ENCODE data around the gene ACAD8. TPM values are rescaled to one million over a fixed set of nuclear protein-coding genes. Genes with fewer than 3 reads are reported as not detected.

Gene ACAD8
- total and polyA plus RNA-seq, 2 of the 4 experiments (the other 2 are of a cell fraction) = 11.1 to 21.2 TPM

- Histone ChIP-seq H4K8ac (ENCODE audit: low read depth in 2 of 2, low read length in 2 of 2) (no peak overlapping the region), H2AFZ (replicated peaks; ENCODE audit: low read length, poor library complexity) (no peak overlapping the region), H3K9me3 (ENCODE audit: control insufficient read depth, insufficient read depth, low read length) (no peaks in the 10 kb centered on the region), H3K9ac (ENCODE audit: low read depth, low read length) (no peak overlapping the region), H2AK5ac (ENCODE audit: low read depth, low read length) (no peak overlapping the region), H3K79me1 (ENCODE audit: low read depth in 1 of 2, low read length in 2 of 2) (peaks cover 20 to 74% of the 10 kb centered on the region in 2 experiments), H2BK5ac (ENCODE audit: low read depth, low read length, poor library complexity, severe bottlenecking) (no peak overlapping the region), H4K5ac (ENCODE audit: low read depth, low read length) (no peak overlapping the region), H3K27me3 (ENCODE audit: control insufficient read depth, insufficient read depth, low read length) (no peaks in the 10 kb centered on the region), H3K18ac (ENCODE audit: low read depth, low read length) (no peak overlapping the region), H3K4me1 (ENCODE audit: control insufficient read depth, insufficient read depth, low read length) (peaks cover 2% of the 10 kb centered on the region; the same call in 1 of the 2 replicates), H3K4me3 (ENCODE audit: insufficient read depth, low read depth, low read length) (no peak overlapping the region), H2BK15ac (ENCODE audit: low read depth, low read length) (no peak overlapping the region), H2AK9ac (replicated peaks; ENCODE audit: low read depth, low read length, poor library complexity) (no peak overlapping the region), H3K4ac (ENCODE audit: low read depth, low read length) (no peak overlapping the region), H2BK120ac (ENCODE audit: low read depth, low read length) (no peak overlapping the region), H3K27ac (ENCODE audit: insufficient read depth, low read length) (no peak overlapping the region), H3K36me3 (ENCODE audit: control insufficient read depth, insufficient read depth, low read length) (peaks cover 5% of the 10 kb centered on the region), H4K91ac (ENCODE audit: insufficient read depth, low read depth, low read length) (no peak overlapping the region), H4K20me1 (ENCODE audit: insufficient read depth, low read length) (peaks cover 41% of the 10 kb centered on the region), H3K14ac (replicated peaks; ENCODE audit: low read depth, low read length) (no peak overlapping the region), H3K23ac (ENCODE audit: low read depth, low read length) (no peak overlapping the region), H3K56ac (ENCODE audit: extremely low read depth, insufficient read depth, low read length) (no peak overlapping the region), H2BK20ac (ENCODE audit: low read depth, low read length) (no peak overlapping the region), H3K4me2 (ENCODE audit: low read depth, low read length) (no peak overlapping the region), H3K9me1 (ENCODE audit: insufficient read depth, low read length) (peaks cover 18% of the 10 kb centered on the region)
- ChIA-PET POLR2A (ENCODE audit: unreplicated experiment) (no interaction called here), CTCF (no interaction called here)
- intact Hi-C loops (cut with micrococcal nuclease) (no loop called here), dilution Hi-C loops (cut with HindIII; ENCODE audit: low sequenced_read_pairs, unreplicated experiment) (no loop called here), in situ Hi-C loops (cut with MboI; ENCODE audit: low sequenced_read_pairs) (no loop called here)
- no TSS peak for BruUV-seq (replicated peaks)
- DNase-seq = no peak
- ATAC-seq (ENCODE audit: low read depth) = no peak
- WGBS, 2 experiments (ENCODE audit: extremely low coverage in 2 of 2, insufficient read length in 1 of 2) = no CpG with 5 or more reads among the region's 4 CpGs
- TF ChIP-seq SMC3 (IDR thresholded peaks at IDR 0.05; ENCODE audit: low read depth, low read length) = no peak
- no peak for TF ChIP-seq MAFK (IDR thresholded peaks at IDR 0.05; ENCODE audit: low read depth, low read length)
- no peak for TF ChIP-seq CEBPB (IDR thresholded peaks at IDR 0.05; ENCODE audit: low read depth, low read length)
- TF ChIP-seq CHD1 (IDR thresholded peaks at IDR 0.05; ENCODE audit: low read depth, low read length) = no peak
- TF ChIP-seq MAZ (IDR thresholded peaks at IDR 0.05; ENCODE audit: borderline replicate concordance, low read depth, low read length) = no peak
- TF ChIP-seq FOS (IDR thresholded peaks at IDR 0.05; ENCODE audit: low read depth, low read length) = no peak
- TF ChIP-seq, protein P1, sequence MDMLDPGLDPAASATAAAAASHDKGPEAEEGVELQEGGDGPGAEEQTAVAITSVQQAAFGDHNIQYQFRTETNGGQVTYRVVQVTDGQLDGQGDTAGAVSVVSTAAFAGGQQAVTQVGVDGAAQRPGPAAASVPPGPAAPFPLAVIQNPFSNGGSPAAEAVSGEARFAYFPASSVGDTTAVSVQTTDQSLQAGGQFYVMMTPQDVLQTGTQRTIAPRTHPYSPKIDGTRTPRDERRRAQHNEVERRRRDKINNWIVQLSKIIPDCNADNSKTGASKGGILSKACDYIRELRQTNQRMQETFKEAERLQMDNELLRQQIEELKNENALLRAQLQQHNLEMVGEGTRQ (IDR thresholded peaks at IDR 0.05; ENCODE audit: low read depth, low read length) = no peak
- TF ChIP-seq BHLHE40 (IDR thresholded peaks at IDR 0.05; ENCODE audit: low read depth, low read length) = no peak
- no peak for TF ChIP-seq RFX5 (IDR thresholded peaks at IDR 0.05; ENCODE audit: low read depth, low read length)
- no peak for TF ChIP-seq CTCF (conservative IDR thresholded peaks at IDR 0.05; ENCODE audit: low read depth, low read length)
- no peak for TF ChIP-seq POLR2A (IDR thresholded peaks at IDR 0.05; ENCODE audit: low read depth, low read length)
- TF ChIP-seq RAD21 (IDR thresholded peaks at IDR 0.05; ENCODE audit: low read length) = no peak
- TF ChIP-seq NFE2L2 (IDR thresholded peaks at IDR 0.05; ENCODE audit: low read depth, low read length) = no peak
- no peak for TF ChIP-seq MXI1 (IDR thresholded peaks at IDR 0.05; ENCODE audit: borderline replicate concordance, low read depth, low read length)
- TF ChIP-seq, protein P2, sequence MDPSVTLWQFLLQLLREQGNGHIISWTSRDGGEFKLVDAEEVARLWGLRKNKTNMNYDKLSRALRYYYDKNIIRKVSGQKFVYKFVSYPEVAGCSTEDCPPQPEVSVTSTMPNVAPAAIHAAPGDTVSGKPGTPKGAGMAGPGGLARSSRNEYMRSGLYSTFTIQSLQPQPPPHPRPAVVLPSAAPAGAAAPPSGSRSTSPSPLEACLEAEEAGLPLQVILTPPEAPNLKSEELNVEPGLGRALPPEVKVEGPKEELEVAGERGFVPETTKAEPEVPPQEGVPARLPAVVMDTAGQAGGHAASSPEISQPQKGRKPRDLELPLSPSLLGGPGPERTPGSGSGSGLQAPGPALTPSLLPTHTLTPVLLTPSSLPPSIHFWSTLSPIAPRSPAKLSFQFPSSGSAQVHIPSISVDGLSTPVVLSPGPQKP (IDR thresholded peaks at IDR 0.05; ENCODE audit: borderline replicate concordance, low read depth, low read length) = no peak
- TF ChIP-seq RCOR1 (IDR thresholded peaks at IDR 0.05; ENCODE audit: insufficient replicate concordance, low read length) = no peak
These were observed 23.0 kb upstream of the ACAD8 start for GRCh38 chr11:134230339-134230738.

Measured in IMR-90 (cell line).